ENCODE measurements around the gene NTMT1.

DNA sequence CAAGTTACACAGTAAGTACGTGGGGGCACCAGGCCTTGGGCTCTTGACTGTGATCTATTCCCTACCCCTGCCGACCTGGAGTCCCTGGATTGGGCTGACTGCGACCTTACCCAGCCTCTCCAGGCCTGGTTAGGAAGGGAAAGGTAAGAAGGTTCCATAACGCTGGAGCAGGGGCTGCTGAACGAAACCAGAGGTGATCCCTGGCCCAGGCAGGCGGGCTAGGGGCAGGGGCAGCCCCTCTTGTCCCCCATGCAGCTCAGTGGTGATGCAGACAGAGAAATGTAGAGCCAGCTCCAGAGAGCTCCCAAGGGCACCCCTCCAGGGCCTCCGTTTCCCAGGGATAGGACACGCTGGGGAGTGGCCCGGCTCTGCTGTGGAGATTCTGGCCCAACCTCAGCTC, 53.6 kb downstream of the NTMT1 start:
- TF ChIP-seq, protein P1, sequence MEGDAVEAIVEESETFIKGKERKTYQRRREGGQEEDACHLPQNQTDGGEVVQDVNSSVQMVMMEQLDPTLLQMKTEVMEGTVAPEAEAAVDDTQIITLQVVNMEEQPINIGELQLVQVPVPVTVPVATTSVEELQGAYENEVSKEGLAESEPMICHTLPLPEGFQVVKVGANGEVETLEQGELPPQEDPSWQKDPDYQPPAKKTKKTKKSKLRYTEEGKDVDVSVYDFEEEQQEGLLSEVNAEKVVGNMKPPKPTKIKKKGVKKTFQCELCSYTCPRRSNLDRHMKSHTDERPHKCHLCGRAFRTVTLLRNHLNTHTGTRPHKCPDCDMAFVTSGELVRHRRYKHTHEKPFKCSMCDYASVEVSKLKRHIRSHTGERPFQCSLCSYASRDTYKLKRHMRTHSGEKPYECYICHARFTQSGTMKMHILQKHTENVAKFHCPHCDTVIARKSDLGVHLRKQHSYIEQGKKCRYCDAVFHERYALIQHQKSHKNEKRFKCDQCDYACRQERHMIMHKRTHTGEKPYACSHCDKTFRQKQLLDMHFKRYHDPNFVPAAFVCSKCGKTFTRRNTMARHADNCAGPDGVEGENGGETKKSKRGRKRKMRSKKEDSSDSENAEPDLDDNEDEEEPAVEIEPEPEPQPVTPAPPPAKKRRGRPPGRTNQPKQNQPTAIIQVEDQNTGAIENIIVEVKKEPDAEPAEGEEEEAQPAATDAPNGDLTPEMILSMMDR (IDR thresholded peaks at IDR 0.05; ENCODE audit: insufficient read depth, low read depth, low read length), result no peak
- TF ChIP-seq EZH2 (IDR thresholded peaks at IDR 0.05; ENCODE audit: insufficient read depth, low read length), result no peak
